HL-60 (cell line): Measurements from ENCODE around the gene MSLN.
A peak's percentile ranks its signal among the peaks of the same experiment; 100 is the strongest.
"Not testable (repeated sequence)": the region's sequence is repeated elsewhere in the genome, so short reads cannot be mapped to it uniquely, and the experiment has no call there.

Source experiments
- DNase-seq, 2 experiments: peaks; one replicate each; pipeline ENCODE4 v3.0.0-alpha.2; 2010 to 2020; ENCODE audit warnings: low read depth in 1 of 2, low spot score in 1 of 2
- H3K27ac ChIP-seq: fragments of 250-450 bp; sonication (Bioruptor Pico); replicated peaks from 2 replicates; pipeline ENCODE4 v1.5.1; 2020; ENCODE audit warnings: mild to moderate bottlenecking, moderate library complexity
- H3K27me3 ChIP-seq: fragments of 250-450 bp; sonication (Bioruptor Pico); 2 replicates; pipeline ENCODE4 v1.5.1; 2021; ENCODE audit warnings: mild to moderate bottlenecking, moderate library complexity; ENCODE audit not compliant: insufficient read depth, poor library complexity, severe bottlenecking
- H3K4me3 ChIP-seq: replicated peaks from 2 replicates; pipeline ENCODE4 v1.5.1; 2011; ENCODE audit warnings: mild to moderate bottlenecking, control low read depth, low read length; ENCODE audit not compliant: insufficient read depth
- GABPA ChIP-seq: IDR thresholded peaks from 2 replicates; pipeline ENCODE4 v1.6.1; 2012; ENCODE audit warnings: low read depth
- POLR2AphosphoS5 ChIP-seq: IDR thresholded peaks from 2 replicates; pipeline ENCODE4 v1.6.1; 2012; ENCODE audit warnings: low read depth
- SPI1 ChIP-seq: IDR thresholded peaks from 2 replicates; pipeline ENCODE4 v1.6.1; 2012; ENCODE audit warnings: low read depth, mild to moderate bottlenecking, borderline replicate concordance
- TF ChIP-seq, protein P1 (sequence below): IDR thresholded peaks from one replicate; pipeline ENCODE4 v1.5.1; 2011; ENCODE audit warnings: low read length, control low read depth, inconsistent platforms; ENCODE audit not compliant: insufficient read depth
- TF ChIP-seq, protein P2 (sequence below): IDR thresholded peaks from 2 replicates; pipeline ENCODE4 v1.6.1; 2012; ENCODE audit warnings: low read depth; ENCODE audit not compliant: insufficient replicate concordance

The MSLN gene

DNA sequence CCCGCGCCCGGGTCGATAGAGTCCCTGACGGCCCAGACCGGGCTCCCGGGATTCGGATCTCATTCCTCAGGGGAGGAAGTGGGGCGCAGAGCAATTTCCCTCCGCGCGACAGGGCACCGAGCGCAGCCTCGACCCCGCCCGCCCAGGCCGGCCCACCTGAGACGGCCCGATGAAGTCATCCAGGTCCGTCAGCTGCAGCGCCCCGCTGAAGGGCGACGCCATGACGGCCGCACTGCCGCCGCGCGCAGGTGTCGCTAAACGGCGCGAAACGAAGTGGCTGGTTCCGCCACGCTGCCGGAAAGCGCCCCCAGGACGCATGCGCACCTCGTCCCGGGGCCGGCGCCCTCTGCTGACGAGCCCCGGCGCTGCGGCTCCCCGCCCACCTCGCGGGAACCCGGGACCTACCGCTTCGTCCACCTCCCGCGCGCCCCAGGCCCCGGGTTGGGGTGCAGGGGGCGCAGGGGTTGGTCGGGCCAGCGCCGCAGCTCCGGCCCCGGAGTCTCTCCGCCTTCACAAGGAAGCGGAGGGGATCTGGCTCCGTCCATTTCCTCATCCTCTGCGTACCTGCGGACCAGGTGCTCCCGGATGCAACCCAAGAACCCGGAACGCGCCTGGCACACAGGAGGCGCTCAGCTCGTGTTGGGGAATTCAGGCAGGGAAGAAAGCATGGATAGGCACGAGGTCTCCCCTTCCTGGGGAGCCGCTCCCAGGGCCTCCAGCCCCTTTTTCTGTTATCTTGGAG is 19.6 kb upstream of the MSLN start, which contains the start of gene CIAO3:
CIAO3 (minus strand) TSS at position 234 of the 742 bp plus-strand sequence; CDS start at position 222, 12 bp downstream.
- H3K27ac ChIP-seq = peak within 1 kb of the TSS; percentile 73
- TF ChIP-seq, protein P1, sequence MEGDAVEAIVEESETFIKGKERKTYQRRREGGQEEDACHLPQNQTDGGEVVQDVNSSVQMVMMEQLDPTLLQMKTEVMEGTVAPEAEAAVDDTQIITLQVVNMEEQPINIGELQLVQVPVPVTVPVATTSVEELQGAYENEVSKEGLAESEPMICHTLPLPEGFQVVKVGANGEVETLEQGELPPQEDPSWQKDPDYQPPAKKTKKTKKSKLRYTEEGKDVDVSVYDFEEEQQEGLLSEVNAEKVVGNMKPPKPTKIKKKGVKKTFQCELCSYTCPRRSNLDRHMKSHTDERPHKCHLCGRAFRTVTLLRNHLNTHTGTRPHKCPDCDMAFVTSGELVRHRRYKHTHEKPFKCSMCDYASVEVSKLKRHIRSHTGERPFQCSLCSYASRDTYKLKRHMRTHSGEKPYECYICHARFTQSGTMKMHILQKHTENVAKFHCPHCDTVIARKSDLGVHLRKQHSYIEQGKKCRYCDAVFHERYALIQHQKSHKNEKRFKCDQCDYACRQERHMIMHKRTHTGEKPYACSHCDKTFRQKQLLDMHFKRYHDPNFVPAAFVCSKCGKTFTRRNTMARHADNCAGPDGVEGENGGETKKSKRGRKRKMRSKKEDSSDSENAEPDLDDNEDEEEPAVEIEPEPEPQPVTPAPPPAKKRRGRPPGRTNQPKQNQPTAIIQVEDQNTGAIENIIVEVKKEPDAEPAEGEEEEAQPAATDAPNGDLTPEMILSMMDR = peak; percentile 86
- TF ChIP-seq POLR2AphosphoS5 = peak; percentile 99
- TF ChIP-seq SPI1 = no peak
- TF ChIP-seq GABPA = no peak
- TF ChIP-seq, protein P2, sequence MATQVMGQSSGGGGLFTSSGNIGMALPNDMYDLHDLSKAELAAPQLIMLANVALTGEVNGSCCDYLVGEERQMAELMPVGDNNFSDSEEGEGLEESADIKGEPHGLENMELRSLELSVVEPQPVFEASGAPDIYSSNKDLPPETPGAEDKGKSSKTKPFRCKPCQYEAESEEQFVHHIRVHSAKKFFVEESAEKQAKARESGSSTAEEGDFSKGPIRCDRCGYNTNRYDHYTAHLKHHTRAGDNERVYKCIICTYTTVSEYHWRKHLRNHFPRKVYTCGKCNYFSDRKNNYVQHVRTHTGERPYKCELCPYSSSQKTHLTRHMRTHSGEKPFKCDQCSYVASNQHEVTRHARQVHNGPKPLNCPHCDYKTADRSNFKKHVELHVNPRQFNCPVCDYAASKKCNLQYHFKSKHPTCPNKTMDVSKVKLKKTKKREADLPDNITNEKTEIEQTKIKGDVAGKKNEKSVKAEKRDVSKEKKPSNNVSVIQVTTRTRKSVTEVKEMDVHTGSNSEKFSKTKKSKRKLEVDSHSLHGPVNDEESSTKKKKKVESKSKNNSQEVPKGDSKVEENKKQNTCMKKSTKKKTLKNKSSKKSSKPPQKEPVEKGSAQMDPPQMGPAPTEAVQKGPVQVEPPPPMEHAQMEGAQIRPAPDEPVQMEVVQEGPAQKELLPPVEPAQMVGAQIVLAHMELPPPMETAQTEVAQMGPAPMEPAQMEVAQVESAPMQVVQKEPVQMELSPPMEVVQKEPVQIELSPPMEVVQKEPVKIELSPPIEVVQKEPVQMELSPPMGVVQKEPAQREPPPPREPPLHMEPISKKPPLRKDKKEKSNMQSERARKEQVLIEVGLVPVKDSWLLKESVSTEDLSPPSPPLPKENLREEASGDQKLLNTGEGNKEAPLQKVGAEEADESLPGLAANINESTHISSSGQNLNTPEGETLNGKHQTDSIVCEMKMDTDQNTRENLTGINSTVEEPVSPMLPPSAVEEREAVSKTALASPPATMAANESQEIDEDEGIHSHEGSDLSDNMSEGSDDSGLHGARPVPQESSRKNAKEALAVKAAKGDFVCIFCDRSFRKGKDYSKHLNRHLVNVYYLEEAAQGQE = peak; percentile 35

DNA sequence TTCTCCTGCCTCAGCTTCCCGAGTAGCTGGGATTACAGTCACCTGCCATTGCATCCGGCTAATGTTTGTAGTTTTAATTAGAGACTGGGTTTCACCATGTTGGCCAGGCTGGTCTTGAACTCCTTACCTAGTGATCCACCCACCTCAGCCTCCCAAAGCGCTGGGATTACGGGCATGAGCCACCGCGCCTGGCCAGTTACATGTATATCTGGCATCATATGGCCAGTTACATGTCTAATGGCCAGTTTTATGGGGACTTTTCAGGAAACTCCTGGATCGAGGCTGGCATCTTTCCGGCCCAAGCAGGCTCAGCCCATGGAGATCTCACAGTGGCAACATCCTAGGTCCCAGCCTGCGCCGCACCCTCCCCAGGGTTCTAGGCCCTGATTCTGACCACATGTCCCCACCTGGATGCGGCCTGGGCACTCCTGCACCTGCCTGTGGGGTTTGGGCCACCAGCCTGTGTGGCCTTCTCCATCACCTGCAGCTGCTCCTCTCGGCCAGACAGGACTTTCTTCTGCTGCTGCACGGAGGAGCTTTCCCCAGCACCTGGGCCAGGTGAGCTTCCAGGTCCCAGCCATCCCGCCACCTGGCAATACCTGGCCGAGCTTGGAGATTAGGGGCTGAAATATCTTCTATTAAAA is 18.4 kb upstream of the MSLN start:
- no peaks in the 10 kb centered on the region for H3K27me3 ChIP-seq
- no peak for DNase-seq
- no peak overlapping the region for H3K4me3 ChIP-seq
- H3K27ac ChIP-seq = no peak overlapping the region
- TF ChIP-seq, protein P2 = no peak
- TF ChIP-seq SPI1 (no peak), GABPA (no peak), POLR2AphosphoS5 (no peak)
- TF ChIP-seq, protein P1 = no peak

More for the DNA sequence above, 19.6 kb upstream of the MSLN start, which contains the start of gene CIAO3:
- H3K27me3 ChIP-seq = no peaks in the 10 kb centered on the region
- H3K4me3 ChIP-seq = peak within 1 kb of the TSS; percentile 99
- DNase-seq = peak; percentile 86 to 89

DNA sequence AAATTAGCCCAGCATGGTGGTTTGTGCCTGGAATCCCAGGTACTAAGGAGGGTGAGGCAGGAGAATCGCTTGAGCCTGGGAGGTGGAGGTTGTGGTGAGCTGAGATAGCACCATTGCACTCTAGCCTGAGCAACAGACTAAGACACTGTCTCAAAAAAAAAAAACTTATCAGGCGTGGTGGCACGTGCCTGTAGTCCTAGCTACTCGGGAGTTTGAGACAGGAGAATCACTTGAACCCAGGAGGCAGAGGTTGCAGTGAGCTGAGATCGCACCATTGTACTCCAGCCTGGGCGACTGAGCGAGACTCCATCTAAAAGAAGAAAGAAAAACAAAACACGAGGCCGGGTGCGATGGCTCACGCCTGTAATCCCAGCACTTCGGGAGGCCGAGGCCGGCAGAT is 17.6 kb upstream of the MSLN start:
- not testable (repeated sequence) for H3K27ac ChIP-seq, H3K4me3 ChIP-seq, DNase-seq, H3K27me3 ChIP-seq

DNA sequence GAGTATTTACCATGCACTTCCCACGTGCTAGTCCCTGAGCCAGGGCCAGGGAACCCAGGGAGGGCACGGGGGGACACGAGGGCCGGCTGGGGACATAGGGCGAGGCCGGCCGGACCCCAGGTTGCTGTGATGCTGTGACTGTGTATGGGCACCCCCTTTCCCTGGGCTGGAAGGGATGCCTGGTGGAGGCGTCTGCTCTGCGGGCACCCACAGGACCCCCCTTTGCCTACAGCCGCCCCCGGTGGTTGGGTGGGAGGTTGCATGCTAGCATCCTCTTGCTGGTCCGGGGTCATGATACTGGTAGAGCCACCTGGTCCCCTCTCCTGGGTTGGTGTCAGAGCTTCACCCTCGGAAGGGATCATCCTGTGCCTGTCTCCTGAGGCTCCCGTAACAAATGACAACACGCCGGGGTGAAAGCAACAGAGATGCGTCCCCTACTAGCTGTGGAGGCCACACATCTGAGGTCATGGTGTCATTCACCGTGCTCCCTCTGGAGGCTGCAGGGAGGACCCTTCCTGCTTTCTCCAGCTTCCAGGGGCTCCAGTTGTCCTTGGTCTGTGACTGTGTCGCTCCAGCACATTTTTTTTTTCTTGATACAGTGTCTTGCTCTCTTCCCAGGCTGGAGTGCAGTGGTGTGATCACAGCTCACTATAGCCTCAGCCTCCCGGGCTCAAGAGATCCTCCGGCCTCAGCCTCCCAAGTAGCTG is 16.6 kb upstream of the MSLN start:
- DNase-seq = no peak
- TF ChIP-seq POLR2AphosphoS5 (no peak), GABPA (no peak), SPI1 (no peak)
- TF ChIP-seq, protein P1 = no peak
- TF ChIP-seq, protein P2 = no peak
- Histone ChIP-seq H3K27ac (no peak overlapping the region), H3K27me3 (no peaks in the 10 kb centered on the region), H3K4me3 (no peak overlapping the region)
